ENCODE data around the gene WDR70. TPM values are rescaled to one million over a fixed set of nuclear protein-coding genes. Genes with fewer than 3 reads are reported as not detected.
"Not testable (repeated sequence)": the region's sequence is repeated elsewhere in the genome, so short reads cannot be mapped to it uniquely, and the experiment has no call there.

Gene WDR70
- total RNA-seq, 2 donors from 2014 or later, result 25.9 to 27.0 TPM

DNA sequence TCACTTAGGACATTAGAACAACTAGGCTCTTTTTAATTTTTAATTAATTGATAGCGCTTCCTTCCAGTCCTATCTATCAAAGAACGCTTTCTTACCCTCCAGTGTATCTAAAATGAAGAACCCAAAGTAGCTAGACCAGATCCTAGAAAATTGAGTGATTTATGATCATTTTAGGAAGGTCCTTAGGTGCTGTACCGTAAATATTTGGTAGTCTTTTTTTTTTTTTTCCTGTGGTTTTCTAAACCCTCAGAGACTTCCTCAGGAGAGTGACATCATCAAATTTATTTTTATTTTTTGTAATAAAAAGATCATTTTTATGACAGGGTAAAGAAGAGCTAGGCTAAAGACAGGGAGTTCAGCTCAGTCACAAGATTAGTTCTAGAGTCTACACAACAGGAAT is 197.4 kb downstream of the WDR70 start:
- WGBS, 2 donors, result 78 to 79% methylated on average over 3 of the region's 3 CpGs

GRCh38 chr5:37578176-37578575 is 199.1 kb downstream of the WDR70 start:
- no peak for DNase-seq
- TF ChIP-seq CTCF (IDR thresholded peaks at IDR 0.05) (no peak), POLR2A (IDR thresholded peaks at IDR 0.05) (no peak)
- 89 to 96% methylated on average over 3 of the region's 3 CpGs for WGBS, 2 donors

More for the DNA sequence above, 197.4 kb downstream of the WDR70 start:
- DNase-seq (no peak), ATAC-seq (no peak)
- no peak overlapping the region for H3K4me3 ChIP-seq
- intact Hi-C loops (cut with DNase I), result no loop called here
- H3K4me1 ChIP-seq, result peaks cover 4% of the 10 kb centered on the region
- TF ChIP-seq POLR2A (IDR thresholded peaks at IDR 0.05) (no peak), CTCF (IDR thresholded peaks at IDR 0.05) (no peak)
- no peak overlapping the region for H3K27ac ChIP-seq
- no peaks in the 10 kb centered on the region for H3K27me3 ChIP-seq
- no peaks in the 10 kb centered on the region for H3K36me3 ChIP-seq (replicated peaks in 1 of 2; ENCODE audit: insufficient read depth in 1 of 2, low read depth in 2 of 2)
- H3K9me3 ChIP-seq, result no peaks in the 10 kb centered on the region

DNA sequence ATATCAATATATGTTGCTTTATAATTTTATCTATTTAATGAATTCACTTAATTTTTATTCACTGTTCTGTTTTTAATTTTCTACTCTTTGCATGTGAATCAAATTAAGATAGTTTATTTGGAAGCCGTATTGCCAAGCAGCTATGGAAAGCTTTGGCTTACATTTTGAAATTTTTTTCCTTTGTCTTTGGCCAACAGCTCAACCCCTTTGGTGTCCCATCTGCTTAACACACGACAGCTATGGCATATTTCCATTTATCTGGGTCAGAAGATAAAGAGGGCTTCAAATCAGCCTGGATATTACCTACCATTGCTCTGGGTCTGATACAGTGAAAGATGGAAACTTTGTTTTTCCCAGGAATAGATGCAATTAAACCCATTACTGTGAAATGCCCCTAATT is 201.0 kb downstream of the WDR70 start:
- Histone ChIP-seq H3K27ac (no peak overlapping the region), H3K36me3 (replicated peaks in 1 of 2; ENCODE audit: insufficient read depth in 1 of 2, low read depth in 2 of 2) (no peaks in the 10 kb centered on the region), H3K9me3 (no peaks in the 10 kb centered on the region), H3K4me1 (peaks cover 4% of the 10 kb centered on the region), H3K4me3 (no peak overlapping the region), H3K27me3 (no peaks in the 10 kb centered on the region)
- 76 to 87% methylated on average over 2 of the region's 2 CpGs for WGBS, 2 donors
- no peak for TF ChIP-seq POLR2A (IDR thresholded peaks at IDR 0.05)
- TF ChIP-seq CTCF (IDR thresholded peaks at IDR 0.05), result no peak
- no peak for DNase-seq
- intact Hi-C loops (cut with DNase I), result no loop called here
- ATAC-seq, result no peak

More at GRCh38 chr5:37578176-37578575, 199.1 kb downstream of the WDR70 start:
- no peaks in the 10 kb centered on the region for H3K9me3 ChIP-seq
- H3K4me1 ChIP-seq, result peaks cover 4% of the 10 kb centered on the region
- no peak overlapping the region for H3K4me3 ChIP-seq
- H3K27me3 ChIP-seq, result no peaks in the 10 kb centered on the region
- ATAC-seq, result no peak
- no peaks in the 10 kb centered on the region for H3K36me3 ChIP-seq (replicated peaks in 1 of 2; ENCODE audit: insufficient read depth in 1 of 2, low read depth in 2 of 2)
- H3K27ac ChIP-seq, result no peak overlapping the region
- intact Hi-C loops (cut with DNase I), result no loop called here

GRCh38 chr5:37582202-37582601 is 203.1 kb downstream of the WDR70 start:
- Histone ChIP-seq H3K27me3 (no peaks in the 10 kb centered on the region), H3K4me3 (no peak overlapping the region), H3K36me3 (replicated peaks in 1 of 2; ENCODE audit: insufficient read depth in 1 of 2, low read depth in 2 of 2) (no peaks in the 10 kb centered on the region), H3K27ac (no peak overlapping the region), H3K4me1 (no peaks in the 10 kb centered on the region), H3K9me3 (no peaks in the 10 kb centered on the region)
- no peak for DNase-seq
- no peak for TF ChIP-seq POLR2A (IDR thresholded peaks at IDR 0.05)
- intact Hi-C loops (cut with DNase I), result no loop called here
- no peak for ATAC-seq
- 85 to 86% methylated on average over 2 of the region's 2 CpGs for WGBS, 2 donors

- 100% methylated on average over 3 of the region's 3 CpGs for WGBS, 2 donors
- H3K27me3 ChIP-seq; ATAC-seq; H3K36me3 ChIP-seq (replicated peaks in 1 of 2; ENCODE audit: insufficient read depth in 1 of 2, low read depth in 2 of 2); H3K27ac ChIP-seq; H3K4me1 ChIP-seq; intact Hi-C loops (cut with DNase I); H3K9me3 ChIP-seq; H3K4me3 ChIP-seq; DNase-seq: not testable (repeated sequence)
These were observed 214.2 kb downstream of the WDR70 start for GRCh38 chr5:37593292-37593691.

DNA sequence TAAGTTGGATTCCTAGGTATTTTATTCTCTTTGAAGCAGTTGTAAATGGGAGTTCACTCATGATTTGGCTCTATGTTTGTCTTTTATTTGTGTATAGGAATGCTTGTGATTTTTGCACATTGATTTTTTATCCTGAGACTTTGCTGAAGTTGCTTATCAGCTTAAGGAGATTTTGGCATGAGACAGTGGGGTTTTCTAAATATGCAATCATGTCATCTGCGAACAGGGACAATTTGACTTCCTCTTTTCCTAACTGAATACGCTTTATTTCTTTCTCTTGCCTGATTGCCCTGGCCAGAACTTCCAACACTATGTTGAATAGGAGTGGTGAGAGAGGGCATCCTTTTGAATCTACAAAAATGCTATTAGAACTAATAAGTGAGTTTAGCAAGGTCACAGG is 215.7 kb downstream of the WDR70 start:
- H3K9me3 ChIP-seq; intact Hi-C loops (cut with DNase I); H3K4me3 ChIP-seq; H3K36me3 ChIP-seq (replicated peaks in 1 of 2; ENCODE audit: insufficient read depth in 1 of 2, low read depth in 2 of 2); H3K27me3 ChIP-seq; H3K4me1 ChIP-seq; DNase-seq; H3K27ac ChIP-seq; ATAC-seq: not testable (repeated sequence)
- WGBS, 2 donors, result 28 to 31% methylated on average over 2 of the region's 2 CpGs
